ENCODE measurements around the gene MIPOL1.
"Not testable (repeated sequence)": the region's sequence is repeated elsewhere in the genome, so short reads cannot be mapped to it uniquely, and the experiment has no call there.

MIPOL1 gene

DNA sequence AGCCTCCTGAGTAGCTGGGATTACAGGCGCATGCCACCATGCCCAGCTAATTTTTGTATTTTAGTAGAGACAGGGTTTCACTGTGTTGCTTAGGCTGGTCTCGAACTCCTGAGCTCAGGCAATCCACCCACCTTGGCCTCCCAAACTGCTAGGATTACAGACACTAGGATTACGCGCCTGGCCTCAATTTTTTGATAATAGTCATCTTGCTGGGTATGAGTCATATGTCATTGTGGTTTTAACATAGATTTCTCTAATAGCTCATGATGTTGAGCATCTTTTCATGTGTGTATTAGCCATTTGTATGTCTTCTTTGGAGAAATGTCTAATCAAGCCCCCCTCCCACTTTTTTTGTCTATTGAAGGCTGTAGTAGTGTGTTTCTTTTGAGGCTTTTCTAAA is 38.3 kb downstream of the MIPOL1 start:
- DNase-seq, result not testable (repeated sequence)

DNA sequence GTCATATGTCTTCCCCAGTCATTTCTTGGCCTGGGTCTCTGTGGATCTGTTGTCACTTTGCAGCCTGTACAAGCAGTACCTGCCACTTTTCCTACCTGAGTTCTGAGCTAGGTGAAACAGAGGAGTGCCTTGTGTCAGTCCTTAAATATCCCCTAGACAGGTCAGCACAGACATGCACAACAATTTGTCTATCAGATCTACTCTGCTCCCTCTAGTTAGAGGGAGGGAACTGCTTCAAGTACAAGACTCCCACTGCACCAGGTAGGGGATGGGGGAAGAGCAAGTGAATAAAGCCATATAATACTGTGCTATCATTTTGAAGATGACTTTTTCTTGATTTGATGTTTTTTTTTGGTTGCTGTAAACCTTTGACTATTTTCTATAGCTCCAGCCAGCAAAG is 39.4 kb downstream of the MIPOL1 start:
- DNase-seq, result no peak

DNA sequence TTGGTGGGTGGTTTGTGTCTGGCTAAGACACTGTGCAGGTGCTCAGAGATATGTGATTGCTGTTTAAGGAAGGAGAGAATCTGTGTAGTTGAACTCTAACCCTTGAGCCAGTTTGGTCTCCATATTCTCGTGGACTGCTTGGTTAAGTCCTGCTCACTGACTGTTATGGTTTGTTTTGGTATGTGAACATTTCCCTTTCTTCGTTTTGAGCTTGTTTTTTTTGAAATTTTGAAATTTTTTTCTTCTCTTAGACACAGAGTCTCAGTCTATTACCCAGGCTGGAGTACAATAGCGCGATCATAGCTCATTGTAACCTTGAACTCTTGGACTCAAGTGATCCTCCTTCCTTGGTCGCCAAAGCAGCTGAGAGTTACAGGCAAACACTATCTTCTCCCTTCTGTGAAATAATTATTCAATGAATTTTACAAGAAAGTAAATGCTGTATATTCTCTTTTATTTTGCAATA is 40.0 kb downstream of the MIPOL1 start:
- no peak for DNase-seq

DNA sequence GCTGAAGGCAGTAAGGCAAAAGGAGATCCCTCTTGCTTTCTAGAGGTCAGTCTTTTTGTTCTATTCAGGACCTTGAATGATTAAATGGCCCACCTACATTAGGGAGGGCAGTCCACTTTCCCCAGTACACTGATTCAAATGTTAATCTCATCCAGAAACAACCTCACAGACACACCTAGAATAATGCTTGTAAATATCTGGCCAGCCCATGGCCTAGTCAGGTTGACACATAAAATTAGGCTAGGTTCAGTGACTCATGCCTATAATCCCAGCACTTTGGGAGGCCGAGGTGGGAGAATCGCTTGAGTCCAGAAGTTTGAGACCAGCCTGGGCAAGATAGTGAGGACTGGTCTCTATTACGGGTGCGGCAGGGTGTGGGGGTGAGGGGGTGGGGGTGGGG is 43.5 kb downstream of the MIPOL1 start:
- no peak for DNase-seq

DNA sequence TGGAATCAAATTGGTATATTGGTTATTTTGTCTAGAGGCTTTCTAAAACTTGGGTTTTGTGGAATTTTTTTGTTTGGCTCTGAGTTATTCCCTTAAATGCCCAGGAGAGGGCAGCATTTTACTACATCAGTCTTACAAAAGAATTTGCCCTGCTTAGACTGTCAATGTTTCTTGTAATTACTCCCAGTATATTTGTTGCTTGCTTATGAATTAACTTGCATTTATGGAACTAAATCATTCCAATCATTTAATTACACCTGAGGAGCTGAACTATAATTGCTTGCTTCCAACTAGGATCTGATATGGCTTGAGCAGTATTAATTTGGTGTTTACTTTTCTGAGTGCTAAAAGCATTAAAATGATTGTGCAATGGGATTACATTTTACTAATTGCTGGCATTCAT is 48.7 kb downstream of the MIPOL1 start:
- no peak for DNase-seq

DNA sequence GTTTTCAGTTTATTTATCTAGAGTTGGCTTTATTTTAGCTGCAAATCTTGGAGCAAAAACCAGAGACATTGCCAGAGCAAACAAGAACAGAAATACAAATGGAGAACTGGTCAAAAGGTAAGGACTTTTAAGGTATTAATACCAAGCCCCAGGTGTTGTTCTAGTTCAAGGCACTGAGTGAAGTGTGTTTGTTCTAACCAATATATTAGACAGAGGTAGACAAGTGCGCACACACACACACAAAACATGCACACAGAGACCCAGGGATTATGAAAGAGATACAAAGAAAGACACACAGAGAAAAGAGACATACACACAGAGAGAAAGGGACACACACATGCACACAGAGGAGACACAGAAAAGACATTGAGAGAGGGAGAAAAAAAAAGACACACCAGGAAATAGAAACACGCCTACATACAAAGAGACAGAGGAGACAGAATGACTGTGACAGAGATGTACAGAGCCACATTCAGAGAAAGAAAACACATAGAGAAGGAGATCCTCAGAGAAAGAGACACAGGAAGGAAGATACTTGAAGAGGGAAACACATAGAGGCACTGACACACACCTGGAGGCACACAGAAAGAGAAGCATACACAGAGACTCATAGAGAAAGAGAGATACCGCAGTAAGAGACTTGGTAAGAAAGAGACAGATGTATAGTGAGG is 50.2 kb downstream of the MIPOL1 start:
- DNase-seq, result no peak

DNA sequence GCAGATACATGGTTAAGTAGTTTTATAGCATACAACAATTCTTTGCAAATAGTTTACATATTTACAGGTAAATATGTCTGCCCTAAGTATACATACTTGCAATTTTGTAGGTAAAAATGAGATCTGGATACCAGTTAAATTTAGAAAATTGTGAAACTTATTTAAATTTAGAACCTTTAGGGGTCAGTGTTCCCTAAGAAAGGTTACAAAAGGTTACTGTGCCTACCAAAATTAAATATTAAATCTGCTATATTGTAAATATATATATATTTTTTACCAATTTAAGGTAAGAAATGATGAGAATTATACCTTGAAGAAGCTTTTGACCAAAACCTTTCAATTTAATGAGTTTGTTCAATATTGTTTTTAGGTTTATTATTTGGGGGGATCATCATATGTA is 54.0 kb downstream of the MIPOL1 start:
- no peak for DNase-seq

DNA sequence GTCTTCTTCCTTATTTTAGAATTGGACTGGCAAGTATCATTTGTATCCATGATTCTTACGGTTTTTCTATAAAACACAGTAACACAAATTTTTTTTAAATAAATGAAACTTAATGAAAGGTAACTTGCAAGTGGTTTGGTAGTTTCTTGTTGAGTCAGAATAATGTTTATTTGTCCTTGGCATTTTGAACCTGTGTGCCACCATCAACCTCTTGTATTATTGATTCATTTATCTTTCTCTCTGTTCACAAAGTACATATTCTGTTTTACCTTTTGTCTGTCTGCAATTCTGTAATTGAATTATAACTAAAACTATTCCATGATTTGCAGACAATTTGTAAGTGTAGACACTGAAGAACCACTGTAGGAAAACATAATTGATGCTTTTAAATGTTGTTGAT is 54.7 kb downstream of the MIPOL1 start:
- no peak for DNase-seq

DNA sequence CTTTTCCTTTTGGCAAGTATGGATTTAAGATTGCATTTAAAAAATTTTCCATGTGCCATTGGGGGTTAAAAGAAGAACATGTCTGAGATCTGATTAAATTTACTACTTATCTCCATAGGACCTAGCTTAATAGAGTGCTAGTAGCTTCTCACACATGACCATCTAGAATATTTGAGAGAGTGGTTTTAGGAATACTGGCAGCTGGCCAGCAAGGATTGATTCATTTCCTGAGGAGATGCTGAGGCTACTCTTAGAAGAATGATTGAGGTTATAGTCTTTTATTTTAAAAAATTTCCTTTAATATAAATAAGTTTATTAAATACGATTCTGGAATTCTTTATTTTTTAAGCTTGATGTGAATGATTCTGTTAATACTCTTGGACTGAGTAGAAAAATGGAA is 56.2 kb downstream of the MIPOL1 start:
- no peak for DNase-seq

DNA sequence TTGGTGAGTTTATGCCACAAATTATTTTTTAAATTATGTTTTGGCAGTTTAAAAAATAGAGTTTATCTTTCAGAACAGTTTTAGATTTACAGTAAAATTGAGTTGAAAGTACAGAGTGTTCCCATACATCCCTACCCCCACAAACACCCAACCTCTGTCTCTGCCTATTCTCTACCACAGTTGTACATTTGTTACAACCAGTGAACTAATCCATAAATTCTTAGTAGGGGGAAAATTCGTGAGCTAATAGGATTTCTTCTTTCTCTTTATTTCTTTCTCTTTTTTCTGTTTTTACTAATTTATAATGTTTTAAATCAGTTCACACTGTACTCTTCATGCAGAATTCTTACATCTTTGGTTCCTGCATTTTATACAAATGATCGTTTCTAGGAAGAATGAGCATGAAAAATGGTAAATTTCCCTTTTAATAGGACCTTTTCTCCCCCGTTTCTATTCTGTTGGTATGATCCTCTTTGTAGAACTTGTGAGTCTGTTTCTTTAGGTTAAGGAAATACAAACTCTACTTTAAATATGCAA is 56.7 kb downstream of the MIPOL1 start:
- DNase-seq, result no peak

DNA sequence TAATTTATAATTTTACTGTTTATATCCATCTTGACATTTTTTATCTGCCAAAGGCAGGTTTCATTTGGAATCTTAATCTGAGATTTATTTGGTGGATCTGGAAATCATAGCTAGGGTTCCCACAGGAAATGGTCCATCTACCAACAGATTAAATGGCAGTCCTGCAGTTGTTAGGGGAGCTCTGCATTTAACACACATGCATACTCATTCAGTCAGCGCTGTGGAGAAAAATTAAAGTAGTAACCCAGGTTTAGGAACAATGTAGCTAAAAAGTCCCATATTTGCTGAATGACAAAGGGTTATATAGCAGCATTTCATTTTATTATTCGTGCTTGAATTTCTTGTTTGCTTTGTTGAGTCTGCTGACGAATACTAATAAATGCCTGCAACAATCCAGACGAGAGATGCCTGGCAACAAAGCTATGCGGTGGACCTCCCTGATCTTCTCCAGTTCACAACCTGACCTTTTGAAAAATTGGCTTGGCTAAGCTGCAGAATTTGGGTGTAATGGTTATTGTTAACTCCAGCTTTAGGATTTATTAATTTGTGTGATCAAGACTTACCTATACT is 59.8 kb downstream of the MIPOL1 start:
- no peak for DNase-seq

DNA sequence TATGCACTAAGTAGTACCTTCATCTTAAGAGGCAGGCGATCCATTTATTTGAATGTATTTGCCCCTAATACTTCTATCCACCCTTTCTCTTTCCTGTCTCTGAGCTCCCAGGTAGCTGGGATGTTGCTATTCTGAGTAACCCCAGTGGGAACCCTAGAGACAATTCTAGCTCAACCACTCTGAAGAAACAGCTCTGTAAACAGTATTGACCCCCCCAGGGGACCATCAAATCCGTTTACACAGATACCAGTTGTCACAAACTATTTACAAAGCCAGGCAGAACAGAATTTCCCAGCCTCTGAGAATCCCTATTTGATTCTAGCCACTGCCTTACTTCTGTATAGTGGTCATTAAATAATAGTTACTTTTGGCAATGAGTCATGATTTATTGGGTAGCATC is 64.9 kb downstream of the MIPOL1 start:
- DNase-seq, result no peak

DNA sequence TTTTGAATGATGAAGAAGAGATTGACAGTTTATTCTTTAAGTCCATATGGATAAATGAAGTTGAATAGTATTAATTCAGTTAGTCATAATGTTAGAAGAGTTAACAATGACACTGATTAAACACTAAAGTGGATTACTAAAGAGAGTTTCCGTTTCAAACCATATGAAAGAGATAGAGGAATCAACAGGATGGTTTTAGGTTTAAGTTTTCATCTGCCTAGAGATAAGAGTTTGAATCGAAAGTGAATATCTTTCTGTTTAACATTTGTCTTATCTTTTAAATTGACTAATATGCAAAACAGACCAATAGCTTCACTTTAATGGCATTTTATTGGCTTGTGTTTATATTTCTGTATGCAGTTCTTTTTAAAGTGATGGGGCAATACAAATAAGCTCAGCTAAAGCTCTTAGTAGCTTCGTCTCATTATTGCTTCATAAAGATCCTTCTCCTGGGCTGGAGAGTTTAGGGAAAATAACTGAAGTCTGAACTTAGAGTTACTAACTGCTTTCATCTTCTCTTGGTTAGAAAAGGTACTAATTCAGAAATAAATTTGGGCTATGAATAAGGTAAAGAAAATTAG is 66.0 kb downstream of the MIPOL1 start:
- no peak for DNase-seq

DNA sequence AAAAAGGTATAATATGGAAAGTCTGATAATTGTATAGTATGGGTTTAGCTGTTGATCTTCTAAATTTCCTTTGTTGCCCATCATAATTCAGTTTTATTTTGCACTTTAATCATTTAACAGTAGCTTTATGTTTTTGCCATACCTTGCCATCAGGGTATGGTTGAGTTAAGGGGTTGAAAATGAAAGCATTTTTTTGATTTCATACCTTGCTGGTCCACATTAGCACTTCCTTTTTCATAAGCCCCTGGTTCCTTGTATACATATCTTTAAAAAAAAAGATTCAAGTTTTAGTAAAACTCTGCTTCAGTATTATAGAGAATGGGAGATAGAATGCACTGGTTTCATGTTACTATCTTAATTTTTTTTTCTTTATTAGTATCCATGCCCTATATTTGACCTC is 71.1 kb downstream of the MIPOL1 start:
- no peak for DNase-seq

DNA sequence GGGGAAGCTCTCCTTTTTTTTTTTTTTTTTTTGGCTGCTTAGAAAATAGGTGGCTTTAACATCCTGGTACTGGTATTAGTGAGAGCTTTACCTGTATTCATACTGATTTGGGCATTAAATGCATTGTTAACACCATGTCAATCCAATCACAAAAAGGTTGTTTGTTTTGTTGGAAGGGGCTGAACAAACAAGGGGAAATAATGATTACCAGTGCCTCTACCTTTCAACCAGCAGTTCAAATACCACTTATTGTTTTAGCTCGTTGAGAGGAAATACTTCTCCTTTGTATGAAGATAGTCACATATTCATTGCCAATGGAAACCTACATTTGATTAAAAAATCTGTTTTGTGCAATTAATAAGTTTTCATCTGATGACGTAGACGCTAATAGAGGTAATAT is 72.9 kb downstream of the MIPOL1 start:
- no peak for DNase-seq

DNA sequence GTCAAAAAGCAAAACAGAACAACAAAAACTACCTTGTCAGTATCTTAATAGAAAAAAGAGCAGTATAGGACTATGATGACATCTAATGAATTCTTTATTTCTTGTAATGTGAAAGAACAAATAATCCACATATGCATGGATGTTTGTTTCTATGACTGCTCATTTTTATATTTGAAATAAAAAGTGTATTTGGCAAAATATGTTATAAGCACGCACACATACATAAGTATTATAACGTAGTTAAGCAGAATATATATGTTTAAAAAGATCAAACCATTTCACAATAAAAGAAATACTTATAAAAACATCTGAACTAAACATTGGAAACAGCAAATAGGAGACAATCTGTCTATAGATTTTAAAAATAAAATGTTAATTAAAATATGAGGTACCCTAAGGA is 74.8 kb downstream of the MIPOL1 start:
- DNase-seq, result no peak

DNA sequence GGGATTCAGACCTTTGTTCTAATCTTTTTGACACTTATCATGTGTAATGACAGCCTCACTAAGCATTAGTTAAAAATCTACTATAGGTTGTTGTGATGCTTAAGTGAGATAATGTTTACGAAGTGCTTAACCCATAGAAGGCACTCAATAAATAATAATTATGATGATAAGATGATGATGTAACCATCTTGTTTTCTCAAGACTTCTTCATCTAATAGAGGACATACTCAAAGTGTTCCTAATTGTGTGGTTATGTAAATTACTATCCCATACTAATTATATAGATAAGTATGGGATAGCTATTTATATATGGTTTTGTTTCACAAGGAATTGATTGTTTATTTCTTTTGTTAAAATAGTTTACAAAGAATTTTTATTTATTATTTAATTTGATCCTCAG is 76.9 kb downstream of the MIPOL1 start:
- no peak for DNase-seq

DNA sequence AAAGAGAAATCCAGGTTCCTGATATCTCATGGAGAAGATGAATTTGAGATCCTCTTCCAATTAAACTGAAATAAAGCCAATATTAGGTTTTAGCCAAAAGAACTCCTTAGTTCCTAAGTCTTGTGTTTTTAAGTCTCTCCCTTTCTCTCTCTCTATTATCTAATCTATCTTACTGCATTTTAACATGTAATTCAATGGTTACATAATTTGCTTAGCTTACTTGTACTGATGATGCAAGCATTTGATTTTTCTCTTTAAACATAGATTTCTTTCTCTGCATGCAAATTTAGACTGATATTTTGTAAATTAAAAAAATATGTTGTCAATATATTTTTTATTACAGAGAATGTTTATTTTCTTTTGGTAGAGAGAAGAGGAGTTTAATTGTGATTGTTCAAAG is 78.2 kb downstream of the MIPOL1 start:
- no peak for DNase-seq

DNA sequence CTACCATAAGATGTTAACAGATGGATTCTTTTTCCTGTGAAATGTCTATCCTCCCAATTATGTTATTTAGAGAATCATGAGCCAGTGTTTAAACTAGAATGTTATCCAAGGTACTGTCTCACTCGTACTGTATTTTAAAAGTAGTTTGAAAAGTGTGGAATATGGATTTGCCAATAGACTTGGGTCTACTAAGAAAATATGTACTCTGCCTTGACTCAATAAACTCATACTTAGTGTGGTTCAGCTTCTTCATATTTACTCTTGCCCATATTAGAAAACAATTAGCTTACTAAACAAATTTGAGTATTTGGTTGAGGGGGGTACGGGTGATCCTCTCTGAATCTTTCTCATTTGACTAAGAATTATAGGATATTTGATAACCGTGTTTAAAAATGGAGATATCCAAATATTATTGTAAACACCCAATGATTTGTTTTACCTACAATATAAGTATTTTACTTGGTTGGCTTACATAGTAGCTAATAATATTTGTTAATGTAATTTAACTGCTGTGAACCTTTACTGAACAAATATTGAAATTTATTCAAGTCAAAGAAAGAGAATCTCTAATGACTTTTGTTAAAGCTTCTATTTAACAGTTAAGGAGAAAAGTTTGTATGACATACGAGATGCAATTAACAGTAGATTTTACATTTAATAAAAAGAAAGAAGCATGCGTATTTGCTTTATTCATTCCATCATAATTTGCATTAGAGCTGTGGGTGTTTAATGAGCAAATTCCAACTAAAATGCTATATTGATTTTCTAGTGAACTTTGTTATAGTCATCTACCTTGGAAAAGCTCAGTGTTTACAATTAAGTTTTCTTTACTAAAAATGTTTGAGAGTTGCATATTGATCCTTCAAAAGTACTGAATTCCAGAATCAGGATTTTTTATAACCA is 81.2 kb downstream of the MIPOL1 start:
- DNase-seq, result no peak

DNA sequence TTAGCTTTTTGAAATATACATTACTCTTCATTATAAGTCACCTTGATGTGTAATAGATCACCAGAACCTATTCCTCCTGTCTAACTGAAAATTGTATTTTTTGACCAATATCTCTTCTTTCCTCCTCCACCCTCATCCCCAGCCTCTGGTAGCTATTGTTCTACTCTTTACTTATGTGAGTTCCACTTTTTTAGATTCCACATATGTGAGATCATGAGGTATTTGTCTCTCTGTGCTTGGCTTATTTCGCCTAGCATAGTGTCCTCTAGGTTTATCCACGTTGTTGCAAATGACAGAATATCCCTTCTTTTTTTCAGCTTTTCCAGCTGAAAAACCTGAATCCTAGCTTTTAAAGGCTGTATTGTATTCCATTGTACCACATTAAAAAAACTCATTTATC is 82.1 kb downstream of the MIPOL1 start:
- DNase-seq, result no peak

DNA sequence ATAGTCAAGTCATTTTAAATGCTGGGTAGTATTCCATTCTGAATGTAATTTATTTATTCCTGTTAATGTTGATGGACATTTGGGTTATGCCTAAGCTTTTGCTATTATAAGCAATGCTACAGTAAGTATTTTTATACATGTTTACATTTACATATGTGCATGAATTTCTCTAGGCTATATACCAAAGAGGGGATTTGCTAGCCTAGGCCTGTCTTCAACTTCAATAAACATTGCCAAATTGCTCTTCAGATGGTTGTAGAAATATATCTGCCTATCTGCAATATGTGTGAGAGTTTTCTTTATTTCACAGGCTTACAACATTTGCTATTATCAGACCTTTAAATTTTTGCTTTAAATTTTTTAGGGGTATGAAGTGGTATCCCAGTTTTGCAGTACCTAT is 87.0 kb downstream of the MIPOL1 start:
- DNase-seq, result no peak

DNA sequence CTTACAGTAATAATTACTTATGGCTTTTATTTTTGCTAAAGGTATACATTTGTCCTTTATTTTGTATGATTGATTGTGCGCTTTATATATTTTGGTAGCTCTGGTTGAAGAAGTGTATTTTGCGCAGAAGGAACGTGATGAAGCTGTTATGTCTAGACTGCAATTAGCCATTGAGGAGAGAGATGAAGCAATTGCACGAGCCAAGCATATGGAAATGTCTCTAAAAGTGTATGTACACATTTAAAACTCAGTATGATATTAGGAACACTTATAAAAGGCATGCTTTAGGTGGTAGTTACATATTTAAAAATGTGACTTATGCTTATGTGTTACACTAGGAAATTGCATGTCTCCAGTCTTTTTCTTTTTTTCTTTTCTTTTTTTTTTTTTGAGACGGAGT is 87.5 kb downstream of the MIPOL1 start:
- no peak for DNase-seq

DNA sequence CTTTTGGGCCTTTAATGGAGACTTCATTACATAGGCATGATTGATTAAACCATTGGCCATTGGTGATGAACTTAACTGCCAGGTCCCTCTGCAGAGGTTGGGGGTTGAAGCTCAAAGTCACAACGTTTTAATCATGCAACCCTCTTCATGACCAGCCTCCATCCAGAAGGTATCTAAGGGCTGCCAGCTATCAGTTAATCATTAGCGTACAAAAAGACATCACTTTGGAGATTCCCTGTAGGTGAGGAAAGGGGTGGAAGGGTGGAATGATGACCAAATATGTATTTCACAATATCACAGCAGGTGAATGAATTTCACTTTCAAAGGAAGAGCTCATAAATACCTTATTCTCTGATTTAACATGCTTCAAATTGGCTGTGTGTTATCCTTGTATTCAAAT is 92.0 kb downstream of the MIPOL1 start:
- DNase-seq, result no peak

DNA sequence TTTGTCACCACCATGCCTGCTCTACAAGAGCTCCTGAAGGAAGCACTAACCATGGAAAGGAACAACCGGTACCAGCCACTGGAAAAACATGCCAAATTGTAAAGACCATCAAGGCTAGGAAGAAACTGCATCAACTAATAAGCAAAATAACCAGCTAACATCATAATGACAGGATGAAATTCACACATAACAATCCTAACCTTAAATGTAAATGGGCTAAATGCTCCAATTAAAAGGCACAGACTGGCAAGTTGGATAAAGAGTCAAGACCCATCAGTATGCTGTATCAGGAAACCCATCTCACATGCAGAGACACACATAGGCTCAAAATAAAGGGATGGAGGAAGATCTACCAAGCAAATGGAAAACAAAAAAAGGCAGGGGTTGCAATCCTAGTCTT is 97.5 kb downstream of the MIPOL1 start:
- DNase-seq, result not testable (repeated sequence)
